Measurements from ENCODE around the gene SLC13A4. TPM values are rescaled to one million over a fixed set of nuclear protein-coding genes. Genes with fewer than 3 reads are reported as not detected.
"Not testable (repeated sequence)": the region's sequence is repeated elsewhere in the genome, so short reads cannot be mapped to it uniquely, and the experiment has no call there.

SLC13A4 gene
- total RNA-seq, 2 donors from 2014 or later, result not detected

GRCh38 chr7:135742371-135742770, 14.4 kb upstream of the SLC13A4 start:
- no peak overlapping the region for H3K4me3 Mint-ChIP-seq
- no peak for ATAC-seq
- H3K4me1 Mint-ChIP-seq, result no peaks in the 10 kb centered on the region
- peaks cover 31% of the 10 kb centered on the region for H3K27me3 Mint-ChIP-seq
- DNase-seq, result no peak
- no peaks in the 10 kb centered on the region for H3K9me3 ChIP-seq (ENCODE audit: control insufficient read depth, low read length, poor library complexity, severe bottlenecking)
- peaks cover 3% of the 10 kb centered on the region for H3K36me3 Mint-ChIP-seq (ENCODE audit: low read depth)
- no peak overlapping the region for H3K27ac Mint-ChIP-seq

GRCh38 chr7:135741905-135742304, 13.9 kb upstream of the SLC13A4 start:
- H3K4me3 Mint-ChIP-seq, result no peak overlapping the region

GRCh38 chr7:135740889-135741288, 12.9 kb upstream of the SLC13A4 start:
- no peak overlapping the region for H3K27ac Mint-ChIP-seq
- ATAC-seq (no peak), DNase-seq (no peak)
- H3K4me1 Mint-ChIP-seq, result no peaks in the 10 kb centered on the region
- H3K36me3 Mint-ChIP-seq (ENCODE audit: low read depth), result peaks cover 3% of the 10 kb centered on the region
- H3K9me3 ChIP-seq (ENCODE audit: control insufficient read depth, low read length, poor library complexity, severe bottlenecking), result no peaks in the 10 kb centered on the region
- H3K4me3 Mint-ChIP-seq, result no peak overlapping the region
- H3K27me3 Mint-ChIP-seq, result peaks cover 42% of the 10 kb centered on the region

More at GRCh38 chr7:135741905-135742304, 13.9 kb upstream of the SLC13A4 start:
- H3K27ac Mint-ChIP-seq, result no peak overlapping the region
- H3K9me3 ChIP-seq (ENCODE audit: control insufficient read depth, low read length, poor library complexity, severe bottlenecking), result no peaks in the 10 kb centered on the region
- ATAC-seq (no peak), DNase-seq (no peak)
- peaks cover 32% of the 10 kb centered on the region for H3K27me3 Mint-ChIP-seq
- H3K36me3 Mint-ChIP-seq (ENCODE audit: low read depth), result peaks cover 3% of the 10 kb centered on the region
- H3K4me1 Mint-ChIP-seq, result no peaks in the 10 kb centered on the region

GRCh38 chr7:135737306-135737647, 9.3 kb upstream of the SLC13A4 start:
- H3K27me3 Mint-ChIP-seq, result peaks cover 37% of the 10 kb centered on the region
- H3K36me3 Mint-ChIP-seq (ENCODE audit: low read depth); ATAC-seq; H3K4me3 Mint-ChIP-seq; DNase-seq; H3K4me1 Mint-ChIP-seq; H3K9me3 ChIP-seq (ENCODE audit: control insufficient read depth, low read length, poor library complexity, severe bottlenecking); H3K27ac Mint-ChIP-seq: not testable (repeated sequence)

GRCh38 chr7:135736586-135737305, 8.8 kb upstream of the SLC13A4 start:
- Mint-ChIP-seq H3K27me3 (peaks cover 32% of the 10 kb centered on the region), H3K4me3 (no peak overlapping the region), H3K36me3 (ENCODE audit: low read depth) (peaks cover 3% of the 10 kb centered on the region), H3K4me1 (no peaks in the 10 kb centered on the region), H3K27ac (no peak overlapping the region)
- H3K9me3 ChIP-seq (ENCODE audit: control insufficient read depth, low read length, poor library complexity, severe bottlenecking), result no peaks in the 10 kb centered on the region
- DNase-seq (no peak), ATAC-seq (no peak)

GRCh38 chr7:135734343-135734689, 6.3 kb upstream of the SLC13A4 start:
- no peak for ATAC-seq
- H3K4me3 Mint-ChIP-seq, result no peak overlapping the region
- H3K4me1 Mint-ChIP-seq, result no peaks in the 10 kb centered on the region
- H3K27me3 Mint-ChIP-seq, result peaks cover 34% of the 10 kb centered on the region
- no peaks in the 10 kb centered on the region for H3K9me3 ChIP-seq (ENCODE audit: control insufficient read depth, low read length, poor library complexity, severe bottlenecking)
- H3K27ac Mint-ChIP-seq, result no peak overlapping the region
- DNase-seq, result no peak
- H3K36me3 Mint-ChIP-seq (ENCODE audit: low read depth), result peaks cover 3% of the 10 kb centered on the region

- Mint-ChIP-seq H3K27me3 (peaks cover 34% of the 10 kb centered on the region), H3K4me3 (no peak overlapping the region), H3K27ac (no peak overlapping the region), H3K36me3 (ENCODE audit: low read depth) (peaks cover 3% of the 10 kb centered on the region), H3K4me1 (peaks cover 2% of the 10 kb centered on the region)
- no peak for ATAC-seq
- no peak for DNase-seq
- H3K9me3 ChIP-seq (ENCODE audit: control insufficient read depth, low read length, poor library complexity, severe bottlenecking), result no peaks in the 10 kb centered on the region
Measured at GRCh38 chr7:135733603-135734342, 5.8 kb upstream of the SLC13A4 start.

GRCh38 chr7:135731131-135731530, 3.1 kb upstream of the SLC13A4 start:
- Mint-ChIP-seq H3K27ac (no peak overlapping the region), H3K27me3 (peaks cover 27% of the 10 kb centered on the region), H3K36me3 (ENCODE audit: low read depth) (no peaks in the 10 kb centered on the region), H3K4me1 (peaks cover 2% of the 10 kb centered on the region), H3K4me3 (no peak overlapping the region)
- H3K9me3 ChIP-seq (ENCODE audit: control insufficient read depth, low read length, poor library complexity, severe bottlenecking), result no peaks in the 10 kb centered on the region
- DNase-seq (no peak), ATAC-seq (no peak)

- no peaks in the 10 kb centered on the region for H3K36me3 Mint-ChIP-seq (ENCODE audit: low read depth)
- no peak overlapping the region for H3K27ac Mint-ChIP-seq
- no peak for DNase-seq
- no peak overlapping the region for H3K4me3 Mint-ChIP-seq
- no peak for ATAC-seq
- no peaks in the 10 kb centered on the region for H3K9me3 ChIP-seq (ENCODE audit: control insufficient read depth, low read length, poor library complexity, severe bottlenecking)
- H3K4me1 Mint-ChIP-seq, result peaks cover 2% of the 10 kb centered on the region
- peaks cover 28% of the 10 kb centered on the region for H3K27me3 Mint-ChIP-seq
Measured at GRCh38 chr7:135729230-135729629, 1.2 kb upstream of the SLC13A4 start.

GRCh38 chr7:135726911-135727673, 894 bp downstream of the SLC13A4 start:
- peaks cover 2% of the 10 kb centered on the region for H3K4me1 Mint-ChIP-seq
- no peak overlapping the region for H3K4me3 Mint-ChIP-seq
- DNase-seq (no peak), ATAC-seq (no peak)
- H3K27ac Mint-ChIP-seq, result no peak overlapping the region
- no peaks in the 10 kb centered on the region for H3K36me3 Mint-ChIP-seq (ENCODE audit: low read depth)
- H3K9me3 ChIP-seq (ENCODE audit: control insufficient read depth, low read length, poor library complexity, severe bottlenecking), result no peaks in the 10 kb centered on the region
- peaks cover 38% of the 10 kb centered on the region for H3K27me3 Mint-ChIP-seq

- ATAC-seq, result no peak
- H3K9me3 ChIP-seq (ENCODE audit: control insufficient read depth, low read length, poor library complexity, severe bottlenecking), result no peaks in the 10 kb centered on the region
- peaks cover 45% of the 10 kb centered on the region for H3K27me3 Mint-ChIP-seq
- peaks cover 2% of the 10 kb centered on the region for H3K4me1 Mint-ChIP-seq
- DNase-seq, result no peak
- H3K36me3 Mint-ChIP-seq (ENCODE audit: low read depth), result no peaks in the 10 kb centered on the region
- no peak overlapping the region for H3K4me3 Mint-ChIP-seq
- H3K27ac Mint-ChIP-seq, result no peak overlapping the region
Measured at GRCh38 chr7:135726276-135726788, 1.7 kb downstream of the SLC13A4 start.

- ATAC-seq, result no peak
- Mint-ChIP-seq H3K27me3 (peaks cover 67% of the 10 kb centered on the region), H3K4me1 (no peaks in the 10 kb centered on the region), H3K27ac (no peak overlapping the region), H3K4me3 (no peak overlapping the region), H3K36me3 (ENCODE audit: low read depth) (peaks cover under 1% of the 10 kb centered on the region)
- no peaks in the 10 kb centered on the region for H3K9me3 ChIP-seq (ENCODE audit: control insufficient read depth, low read length, poor library complexity, severe bottlenecking)
- no peak for DNase-seq
Measured at GRCh38 chr7:135723411-135723810, 4.6 kb downstream of the SLC13A4 start.

- no peaks in the 10 kb centered on the region for H3K9me3 ChIP-seq (ENCODE audit: control insufficient read depth, low read length, poor library complexity, severe bottlenecking)
- Mint-ChIP-seq H3K4me3 (no peak overlapping the region), H3K4me1 (no peaks in the 10 kb centered on the region), H3K36me3 (ENCODE audit: low read depth) (peaks cover 3% of the 10 kb centered on the region), H3K27me3 (peaks cover 65% of the 10 kb centered on the region), H3K27ac (peak overlapping the region; percentile 10)
- DNase-seq (no peak), ATAC-seq (no peak)
Measured at GRCh38 chr7:135721198-135721820, 6.7 kb downstream of the SLC13A4 start.
